SK-N-SH (cell line): ENCODE measurements around the gene CPLX1.

Experiments used
- EP300 ChIP-seq, 2 experiments: IDR thresholded peaks; 2 replicates each; pipeline versions ENCODE4 v1.4.0 to v1.6.1; 2012; ENCODE audit warnings: borderline replicate concordance in 1 of 2, low read depth in 1 of 2, low read length in 1 of 2
- JUND ChIP-seq: IDR thresholded peaks from 2 replicates; pipeline ENCODE4 v1.4.0; 2012
- TF ChIP-seq, protein P1 (sequence below): fragments of 200-600 bp; sonication (generic); IDR thresholded peaks from 2 replicates; pipeline ENCODE4 v1.6.1; 2017; ENCODE audit warnings: antibody characterized with exemption, mild to moderate bottlenecking, moderate library complexity

DNA sequence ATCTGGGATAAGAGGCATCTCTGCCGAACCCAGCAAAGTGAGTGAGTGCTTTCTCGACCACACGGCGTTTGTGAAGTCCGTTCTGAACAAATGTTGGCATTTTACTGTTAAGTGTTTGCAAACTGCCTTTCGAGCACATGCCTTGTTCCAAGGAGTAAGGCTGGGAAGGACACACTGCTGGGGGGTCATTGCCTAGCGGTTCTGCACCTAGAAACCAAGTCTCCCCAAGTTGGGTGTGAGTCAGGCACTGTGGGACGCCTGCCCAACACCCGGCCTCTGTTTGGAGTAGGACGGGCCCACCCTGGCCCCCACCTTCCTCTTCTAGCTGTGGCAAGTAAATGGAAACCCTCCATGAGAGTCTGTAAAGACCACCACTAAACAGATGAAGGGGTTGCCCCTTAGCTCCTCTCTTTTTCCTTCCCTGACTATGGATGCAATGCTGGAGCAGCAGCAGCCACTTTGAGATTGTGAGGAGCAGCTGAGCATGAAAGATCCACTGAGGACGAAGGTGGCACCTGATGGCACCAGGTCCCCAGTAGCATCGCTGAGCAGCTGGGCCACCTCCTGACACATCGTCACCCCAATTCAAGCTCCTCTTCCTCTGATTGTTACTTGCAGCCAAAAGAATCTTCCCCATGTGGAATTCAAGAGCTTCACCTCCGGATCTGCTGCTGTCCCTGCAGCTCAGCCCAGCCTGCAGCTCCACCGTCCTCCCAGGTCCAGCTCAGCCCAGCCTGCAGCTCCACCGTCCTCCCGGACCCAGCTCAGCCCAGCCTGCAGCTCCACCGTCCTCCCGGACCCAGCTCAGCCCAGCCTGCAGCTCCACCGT is 6.3 kb downstream of the CPLX1 start:
- TF ChIP-seq EP300 (IDR thresholded peaks at IDR 0.05; ENCODE audit: borderline replicate concordance in 1 of 2, low read depth in 1 of 2, low read length in 1 of 2) (no peak), JUND (no peak)
- TF ChIP-seq, protein P1, sequence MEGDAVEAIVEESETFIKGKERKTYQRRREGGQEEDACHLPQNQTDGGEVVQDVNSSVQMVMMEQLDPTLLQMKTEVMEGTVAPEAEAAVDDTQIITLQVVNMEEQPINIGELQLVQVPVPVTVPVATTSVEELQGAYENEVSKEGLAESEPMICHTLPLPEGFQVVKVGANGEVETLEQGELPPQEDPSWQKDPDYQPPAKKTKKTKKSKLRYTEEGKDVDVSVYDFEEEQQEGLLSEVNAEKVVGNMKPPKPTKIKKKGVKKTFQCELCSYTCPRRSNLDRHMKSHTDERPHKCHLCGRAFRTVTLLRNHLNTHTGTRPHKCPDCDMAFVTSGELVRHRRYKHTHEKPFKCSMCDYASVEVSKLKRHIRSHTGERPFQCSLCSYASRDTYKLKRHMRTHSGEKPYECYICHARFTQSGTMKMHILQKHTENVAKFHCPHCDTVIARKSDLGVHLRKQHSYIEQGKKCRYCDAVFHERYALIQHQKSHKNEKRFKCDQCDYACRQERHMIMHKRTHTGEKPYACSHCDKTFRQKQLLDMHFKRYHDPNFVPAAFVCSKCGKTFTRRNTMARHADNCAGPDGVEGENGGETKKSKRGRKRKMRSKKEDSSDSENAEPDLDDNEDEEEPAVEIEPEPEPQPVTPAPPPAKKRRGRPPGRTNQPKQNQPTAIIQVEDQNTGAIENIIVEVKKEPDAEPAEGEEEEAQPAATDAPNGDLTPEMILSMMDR = no peak
